GM23338 (cell line): ENCODE measurements around the gene DYNC2H1. TPM values are rescaled to one million over a fixed set of nuclear protein-coding genes. Genes with fewer than 3 reads are reported as not detected.

ENCODE experiments used
- ATAC-seq: fragments of 200-7000 bp; cut with Tn5 transposase; 3 replicates; pipeline ENCODE4 v1.9.1; 2020
- DNase-seq: peaks from one replicate; pipeline ENCODE4 v3.0.0-alpha.2; 2015; ENCODE audit warnings: low spot score
- H2AFZ ChIP-seq: fragments of 200-600 bp; sonication (generic); 2 replicates; pipeline ENCODE4 v1.8.0; 2016; ENCODE audit warnings: antibody characterized with exemption, mild to moderate bottlenecking, moderate library complexity
- H3F3A ChIP-seq: fragments of 200-600 bp; sonication (generic); replicated peaks from 2 replicates; pipeline ENCODE4 v1.8.0; 2017; ENCODE audit warnings: antibody characterized with exemption, mixed run types, low read depth
- H3K27ac ChIP-seq: fragments of 200-600 bp; sonication (generic); 2 replicates; pipeline ENCODE4 v1.6.1; 2016; ENCODE audit warnings: low read depth
- H3K27me3 ChIP-seq: fragments of 200-600 bp; sonication (generic); 2 replicates; pipeline ENCODE4 v1.8.0; 2016; ENCODE audit warnings: mild to moderate bottlenecking, mixed run types, moderate library complexity; ENCODE audit not compliant: insufficient read depth
- H3K36me3 ChIP-seq: fragments of 200-600 bp; sonication (generic); 2 replicates; pipeline ENCODE4 v1.8.0; 2016; ENCODE audit warnings: mild to moderate bottlenecking; ENCODE audit not compliant: insufficient read depth
- H3K4me1 ChIP-seq: fragments of 200-600 bp; sonication (generic); 2 replicates; pipeline ENCODE4 v1.8.0; 2016; ENCODE audit warnings: mild to moderate bottlenecking, moderate library complexity; ENCODE audit not compliant: insufficient read depth
- H3K4me2 ChIP-seq: fragments of 200-600 bp; sonication (generic); 2 replicates; pipeline ENCODE4 v1.7.1; 2017; ENCODE audit warnings: mixed run types
- H3K4me3 ChIP-seq: fragments of 200-600 bp; sonication (generic); 2 replicates; pipeline ENCODE4 v1.6.1; 2016; ENCODE audit warnings: mixed run types
- H3K79me2 ChIP-seq: fragments of 200-600 bp; sonication (generic); replicated peaks from 2 replicates; pipeline ENCODE4 v1.8.0; 2017; ENCODE audit warnings: mild to moderate bottlenecking; ENCODE audit not compliant: insufficient read depth
- H3K9me2 ChIP-seq: fragments of 200-600 bp; sonication (generic); 2 replicates; pipeline ENCODE4 v1.8.0; 2017; ENCODE audit not compliant: insufficient read depth
- H4K20me1 ChIP-seq: fragments of 200-600 bp; sonication (generic); replicated peaks from 2 replicates; pipeline ENCODE4 v1.8.0; 2017; ENCODE audit warnings: mild to moderate bottlenecking; ENCODE audit not compliant: insufficient read depth
- H3K27ac Mint-ChIP-seq: 2 replicates; pipeline ENCODE4 v1.8.0; 2020; ENCODE audit warnings: inconsistent platforms, mild to moderate bottlenecking, moderate library complexity, mixed read lengths
- H3K27me3 Mint-ChIP-seq: 3 replicates; pipeline ENCODE4 v1.8.0; 2022; ENCODE audit warnings: low read depth, mild to moderate bottlenecking, moderate library complexity, mixed read lengths, inconsistent platforms; ENCODE audit not compliant: insufficient read depth, poor library complexity
- H3K36me3 Mint-ChIP-seq: 3 replicates; pipeline ENCODE4 v1.8.0; 2021; ENCODE audit warnings: low read depth, mild to moderate bottlenecking, inconsistent platforms, moderate library complexity, mixed read lengths
- H3K4me1 Mint-ChIP-seq: 3 replicates; pipeline ENCODE4 v1.8.0; 2020; ENCODE audit warnings: mild to moderate bottlenecking, inconsistent platforms, mixed read lengths
- H3K4me3 Mint-ChIP-seq: 3 replicates; pipeline ENCODE4 v1.8.0; 2021; ENCODE audit warnings: moderate library complexity, mild to moderate bottlenecking, inconsistent platforms, mixed read lengths
- H3K9me3 Mint-ChIP-seq: 3 replicates; pipeline ENCODE4 v1.8.0; 2020; ENCODE audit warnings: moderate library complexity, mild to moderate bottlenecking, inconsistent platforms, mixed read lengths
- CTCF ChIP-seq, 2 experiments: fragments of 200-600 bp in 1 of 2; sonication (generic) in 1 of 2; conservative IDR thresholded peaks; 2 replicates each; pipeline versions ENCODE4 v1.5.1 to v1.6.1; 2016 to 2017; ENCODE audit warnings: antibody characterized with exemption in 2 of 2, low read depth in 2 of 2, mild to moderate bottlenecking in 2 of 2, moderate library complexity in 1 of 2
- ETS1 ChIP-seq: IDR thresholded peaks from 2 replicates; pipeline ENCODE4 v1.6.1; 2016; ENCODE audit warnings: antibody characterized with exemption
- EZH2 ChIP-seq: fragments of 200-600 bp; sonication (generic); IDR thresholded peaks from one replicate; pipeline ENCODE4 v1.8.0; 2017; ENCODE audit warnings: antibody characterized with exemption, mild to moderate bottlenecking, low read depth; ENCODE audit not compliant: unreplicated experiment
- EZH2phosphoT487 ChIP-seq: fragments of 200-600 bp; sonication (generic); IDR thresholded peaks from one replicate; pipeline ENCODE4 v1.8.1; 2018; ENCODE audit warnings: antibody characterized with exemption; ENCODE audit not compliant: unreplicated experiment
- JUNB ChIP-seq: IDR thresholded peaks from one replicate; pipeline ENCODE4 v1.6.1; 2016; ENCODE audit warnings: antibody characterized with exemption; ENCODE audit not compliant: unreplicated experiment
- NANOG ChIP-seq: IDR thresholded peaks from 2 replicates; pipeline ENCODE4 v1.6.1; 2016; ENCODE audit warnings: antibody characterized with exemption, borderline replicate concordance
- REST ChIP-seq: IDR thresholded peaks from one replicate; pipeline ENCODE4 v1.6.1; 2018; ENCODE audit warnings: antibody characterized with exemption; ENCODE audit not compliant: unreplicated experiment
- STAT1 ChIP-seq: IDR thresholded peaks from one replicate; pipeline ENCODE4 v1.6.1; 2016; ENCODE audit warnings: antibody characterized with exemption; ENCODE audit not compliant: unreplicated experiment
- ZNF114 ChIP-seq: fragments of 250-450 bp; sonication (Bioruptor Pico); IDR thresholded peaks from 2 replicates; pipeline ENCODE4 v1.5.0; 2020; ENCODE audit warnings: mild to moderate bottlenecking, moderate library complexity
- ZNF331 ChIP-seq: fragments of 250-450 bp; sonication (Bioruptor Pico); IDR thresholded peaks from 2 replicates; pipeline ENCODE4 v1.5.0; 2020; ENCODE audit warnings: low read depth, mild to moderate bottlenecking, moderate library complexity
- ZNF462 ChIP-seq: fragments of 250-450 bp; sonication (Bioruptor Pico); IDR thresholded peaks from 2 replicates; pipeline ENCODE4 v1.5.0; 2020; ENCODE audit warnings: mild to moderate bottlenecking, moderate library complexity
- polyA plus RNA-seq: library from polyadenylated mRNA; unstranded; fragments of >200 nt; fragmentation: Nextera tagmentation; extraction: Ambion mirVana; gene quantifications from 2 replicates; pipeline ENCODE4 v1.2.1, GENCODE V29; 2016
- total RNA-seq: library from RNA; depleted of rRNA; stranded (reverse); fragments of >200 nt; shearing (Covaris generic); gene quantifications from 2 replicates; pipeline ENCODE4 v1.2.3, GENCODE V29; 2014

The DYNC2H1 gene
- total and polyA plus RNA-seq, 2 experiments from 2014 or later, result 19.3 to 22.5 TPM

GRCh38 chr11:103241574-103241973 lies 132.3 kb downstream of the DYNC2H1 start (continued):
- TF ChIP-seq ZNF462 (CRISPR knock-in tag), result no peak

- Histone ChIP-seq H4K20me1 (no peaks in the 10 kb centered on the region), H3K79me2 (no peaks in the 10 kb centered on the region), H3K4me3 (no peak overlapping the region), H3K27ac (no peak overlapping the region), H3F3A (no peaks in the 10 kb centered on the region), H3K4me2 (no peak overlapping the region), H3K36me3 (no peaks in the 10 kb centered on the region), H3K27me3 (no peaks in the 10 kb centered on the region), H3K9me2 (no peaks in the 10 kb centered on the region), H3K4me1 (no peaks in the 10 kb centered on the region), H2AFZ (no peak overlapping the region)
- no peak for ATAC-seq
- H3K4me3 Mint-ChIP-seq, result no peak overlapping the region
- no peak for DNase-seq
- no peaks in the 10 kb centered on the region for H3K9me3 Mint-ChIP-seq
- H3K36me3 Mint-ChIP-seq, result no peaks in the 10 kb centered on the region
- H3K27ac Mint-ChIP-seq, result no peak overlapping the region
- no peaks in the 10 kb centered on the region for H3K27me3 Mint-ChIP-seq
- no peaks in the 10 kb centered on the region for H3K4me1 Mint-ChIP-seq
- no peak for TF ChIP-seq EZH2phosphoT487
- TF ChIP-seq STAT1, result no peak
- no peak for TF ChIP-seq ZNF331 (CRISPR knock-in tag)
- no peak for TF ChIP-seq ETS1
- TF ChIP-seq JUNB, result no peak
- no peak for TF ChIP-seq EZH2
- no peak for TF ChIP-seq CTCF (conservative IDR thresholded peaks at IDR 0.05; ENCODE audit: low read depth in 2 of 2)
- no peak for TF ChIP-seq REST
- no peak for TF ChIP-seq NANOG
- no peak for TF ChIP-seq ZNF114
These were observed 144.9 kb downstream of the DYNC2H1 start for GRCh38 chr11:103254123-103254522.
